HG02885 (cell line): ENCODE measurements around the gene RESF1.
"Not testable (repeated sequence)": the region's sequence is repeated elsewhere in the genome, so short reads cannot be mapped to it uniquely, and the experiment has no call there.

Experiments used
- ATAC-seq: cut with Tn5 transposase; IDR thresholded peaks from one replicate; pipeline ENCODE4 v1.9.1; 2021; ENCODE audit warnings: mild to moderate bottlenecking; ENCODE audit not compliant: unreplicated experiment, poor library complexity

The RESF1 gene

GRCh38 chr12:31959161-31959700 lies at the start of gene RESF1:
Gene RESF1 (plus strand): TSS chr12:31959415. CDS start chr12:31980956, 21,541 bp downstream.
- ATAC-seq = peak; percentile 93

GRCh38 chr12:31914927-31915326 lies 44.3 kb upstream of the RESF1 start:
- no peak for ATAC-seq

GRCh38 chr12:31915446-31915845 lies 43.8 kb upstream of the RESF1 start:
- no peak for ATAC-seq

GRCh38 chr12:31922341-31923062 lies 36.7 kb upstream of the RESF1 start:
- no peak for ATAC-seq

GRCh38 chr12:31923063-31923412 lies 36.2 kb upstream of the RESF1 start:
- ATAC-seq = no peak

GRCh38 chr12:31928246-31929026 lies 30.8 kb upstream of the RESF1 start:
- no peak for ATAC-seq

GRCh38 chr12:31929027-31929526 lies 30.1 kb upstream of the RESF1 start:
- no peak for ATAC-seq

GRCh38 chr12:31931796-31932715 lies 27.2 kb upstream of the RESF1 start:
- no peak for ATAC-seq

- no peak for ATAC-seq
Measured at GRCh38 chr12:31944299-31944698, 14.9 kb upstream of the RESF1 start.

- ATAC-seq = no peak
Measured at GRCh38 chr12:31947971-31948370, 11.2 kb upstream of the RESF1 start.

- ATAC-seq = not testable (repeated sequence)
Measured at GRCh38 chr12:31948697-31949359, 10.4 kb upstream of the RESF1 start.

GRCh38 chr12:31950088-31950487 lies 9.1 kb upstream of the RESF1 start:
- ATAC-seq = no peak

- ATAC-seq = no peak
Measured at GRCh38 chr12:31950492-31950891, 8.7 kb upstream of the RESF1 start.

- ATAC-seq = no peak
Measured at GRCh38 chr12:31951008-31951407, 8.2 kb upstream of the RESF1 start.

GRCh38 chr12:31951939-31952338 lies 7.3 kb upstream of the RESF1 start:
- ATAC-seq = peak; percentile 38

- no peak for ATAC-seq
Measured at GRCh38 chr12:31952418-31952817, 6.8 kb upstream of the RESF1 start.

- ATAC-seq = no peak
Measured at GRCh38 chr12:31954925-31955858, 4.0 kb upstream of the RESF1 start.

- ATAC-seq = no peak
Measured at GRCh38 chr12:31958569-31959160, 550 bp upstream of the RESF1 start.
